Kidney epithelial cell (primary cell): ENCODE results near the gene UBQLN4. TPM values are rescaled to one million over a fixed set of nuclear protein-coding genes. Genes with fewer than 3 reads are reported as not detected.

Experiments
- DNase-seq: peaks from one replicate; pipeline ENCODE4 v3.0.0-alpha.2; 2010; ENCODE audit warnings: low read depth
- H3K27me3 ChIP-seq: 2 replicates; pipeline ENCODE4 v1.6.0; 2011; ENCODE audit warnings: low read length; ENCODE audit not compliant: control insufficient read depth, insufficient read depth
- H3K36me3 ChIP-seq: 2 replicates; pipeline ENCODE4 v1.5.1; 2011; ENCODE audit warnings: low read length; ENCODE audit not compliant: control insufficient read depth, insufficient read depth
- H3K4me3 ChIP-seq: 2 replicates; pipeline ENCODE4 v1.5.1; 2011; ENCODE audit warnings: low read depth, mild to moderate bottlenecking, control low read depth, low read length
- total RNA-seq: library from RNA; depleted of rRNA; stranded (reverse); fragments of >200 nt; gene quantifications from 2 replicates; pipeline ENCODE4 v1.2.3, GENCODE V29; 2015
- TF ChIP-seq, protein P1 (sequence below): IDR thresholded peaks from 2 replicates; pipeline ENCODE4 v1.5.1; 2011; ENCODE audit warnings: mild to moderate bottlenecking, moderate library complexity, low read length, control low read depth, inconsistent platforms; ENCODE audit not compliant: insufficient read depth, poor library complexity, severe bottlenecking

The UBQLN4 gene
- total RNA-seq, 1 donor from 2014 or later = 28.2 TPM

DNA sequence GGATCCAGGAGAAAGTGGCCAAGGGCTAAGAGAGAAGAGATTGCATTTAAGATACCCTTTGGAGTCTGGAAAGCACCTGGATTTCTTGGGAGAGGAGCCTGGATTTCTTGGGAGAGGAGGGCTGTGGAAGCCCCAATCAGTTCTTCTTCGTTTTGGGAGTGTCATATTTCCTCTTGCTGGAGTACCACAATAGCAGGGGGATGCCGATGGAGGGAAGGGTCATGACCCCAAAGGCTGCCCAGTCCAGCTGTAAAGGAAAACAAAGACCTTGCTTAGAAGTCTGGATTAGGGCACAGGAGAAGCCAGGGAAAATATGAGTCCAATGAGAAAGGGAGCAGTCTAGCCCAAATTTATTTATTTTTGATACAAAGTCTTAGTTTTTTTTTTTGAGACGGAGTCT is 44.2 kb downstream of the UBQLN4 start:
- TF ChIP-seq, protein P1, sequence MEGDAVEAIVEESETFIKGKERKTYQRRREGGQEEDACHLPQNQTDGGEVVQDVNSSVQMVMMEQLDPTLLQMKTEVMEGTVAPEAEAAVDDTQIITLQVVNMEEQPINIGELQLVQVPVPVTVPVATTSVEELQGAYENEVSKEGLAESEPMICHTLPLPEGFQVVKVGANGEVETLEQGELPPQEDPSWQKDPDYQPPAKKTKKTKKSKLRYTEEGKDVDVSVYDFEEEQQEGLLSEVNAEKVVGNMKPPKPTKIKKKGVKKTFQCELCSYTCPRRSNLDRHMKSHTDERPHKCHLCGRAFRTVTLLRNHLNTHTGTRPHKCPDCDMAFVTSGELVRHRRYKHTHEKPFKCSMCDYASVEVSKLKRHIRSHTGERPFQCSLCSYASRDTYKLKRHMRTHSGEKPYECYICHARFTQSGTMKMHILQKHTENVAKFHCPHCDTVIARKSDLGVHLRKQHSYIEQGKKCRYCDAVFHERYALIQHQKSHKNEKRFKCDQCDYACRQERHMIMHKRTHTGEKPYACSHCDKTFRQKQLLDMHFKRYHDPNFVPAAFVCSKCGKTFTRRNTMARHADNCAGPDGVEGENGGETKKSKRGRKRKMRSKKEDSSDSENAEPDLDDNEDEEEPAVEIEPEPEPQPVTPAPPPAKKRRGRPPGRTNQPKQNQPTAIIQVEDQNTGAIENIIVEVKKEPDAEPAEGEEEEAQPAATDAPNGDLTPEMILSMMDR = no peak
- H3K36me3 ChIP-seq = peaks cover 4% of the 10 kb centered on the region
- H3K4me3 ChIP-seq = no peak overlapping the region
- no peaks in the 10 kb centered on the region for H3K27me3 ChIP-seq
- no peak for DNase-seq

DNA sequence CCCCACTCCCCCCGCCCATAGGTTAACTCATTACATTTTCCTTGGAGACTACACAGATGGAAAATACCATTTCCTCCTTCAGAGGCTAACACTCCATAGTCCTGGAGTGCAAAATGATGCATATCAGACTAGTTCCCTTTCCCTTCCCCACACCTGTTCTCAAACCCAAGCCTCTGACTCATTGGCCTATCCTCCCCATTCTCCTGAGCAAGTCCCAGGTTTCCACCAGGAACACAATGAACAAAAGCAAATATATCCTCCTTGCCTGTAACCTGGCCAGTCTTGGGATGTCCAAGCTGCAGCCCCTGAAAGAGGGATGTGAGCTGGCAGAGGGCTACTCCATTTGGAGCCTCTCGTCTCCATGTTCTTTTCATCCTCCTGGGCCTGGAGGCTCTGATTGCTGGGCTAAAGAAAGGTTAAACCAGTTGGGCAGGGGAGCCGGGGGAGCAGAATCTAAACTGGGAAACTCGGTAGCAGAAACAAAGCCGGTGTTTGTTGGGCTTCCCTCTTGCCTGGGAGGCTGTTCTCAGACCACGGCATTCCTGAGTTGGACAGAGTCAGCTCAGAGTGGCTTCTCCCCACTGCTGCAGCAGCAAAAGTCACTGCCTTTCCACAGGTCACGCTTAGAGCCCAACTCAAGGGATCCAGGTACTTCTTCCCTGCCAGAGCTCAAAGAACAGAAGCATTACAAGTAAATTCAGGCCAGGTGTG is 46.8 kb downstream of the UBQLN4 start:
- Histone ChIP-seq H3K4me3 (no peak overlapping the region), H3K27me3 (no peaks in the 10 kb centered on the region), H3K36me3 (peaks cover 4% of the 10 kb centered on the region)
- no peak for DNase-seq
- TF ChIP-seq, protein P1 = no peak

DNA sequence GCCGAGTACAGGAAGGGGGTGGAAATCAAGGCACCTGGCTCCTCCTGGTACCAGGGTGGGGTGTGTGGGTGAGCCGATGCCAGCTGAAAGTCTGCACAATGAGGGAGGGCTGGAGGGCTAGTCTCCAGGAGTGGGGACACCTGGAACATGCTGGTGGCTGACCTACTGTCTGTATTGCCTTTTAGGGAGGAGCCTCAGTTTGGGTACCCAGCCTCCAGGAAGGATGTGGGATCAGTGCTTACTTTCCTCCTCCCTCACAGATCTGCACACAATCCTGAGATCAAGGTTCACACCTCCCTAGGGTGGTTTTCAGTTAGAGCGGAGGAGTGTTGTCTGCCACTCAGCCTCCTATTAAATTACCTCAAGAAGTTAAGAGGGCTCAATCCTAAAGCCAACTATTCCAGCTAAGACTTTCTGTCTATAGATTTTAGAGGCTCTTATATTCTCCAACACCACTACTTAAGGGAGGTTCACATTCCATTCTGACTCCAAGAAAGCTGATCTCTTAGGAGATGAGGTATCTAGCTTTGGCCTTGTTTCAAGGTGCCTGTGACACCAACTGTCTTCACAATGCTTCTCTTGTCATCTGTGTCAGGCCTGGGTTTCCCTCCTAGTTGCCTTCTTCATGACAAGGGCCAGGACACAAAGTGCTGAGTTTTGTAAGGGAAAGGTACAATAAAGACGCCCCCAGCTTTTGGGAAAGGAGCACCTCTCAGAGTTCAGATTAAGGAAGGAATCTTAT is 48.6 kb downstream of the UBQLN4 start:
- TF ChIP-seq, protein P1 = no peak

DNA sequence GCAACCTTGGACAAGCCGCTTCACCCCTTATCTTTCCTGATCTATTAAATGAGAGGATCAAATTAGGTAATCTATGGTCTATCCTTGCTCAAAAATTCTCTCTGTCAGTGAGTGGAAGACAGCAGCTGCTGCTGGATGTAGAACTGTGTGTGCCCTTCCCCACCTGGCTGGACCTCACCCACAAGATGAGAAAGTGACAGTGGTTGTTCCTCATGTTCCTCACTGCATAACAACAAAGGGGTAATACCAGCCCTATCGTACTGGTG is 49.7 kb downstream of the UBQLN4 start:
- TF ChIP-seq, protein P1 = no peak
- H3K27me3 ChIP-seq = no peaks in the 10 kb centered on the region
- H3K4me3 ChIP-seq = no peak overlapping the region
- no peak for DNase-seq
- H3K36me3 ChIP-seq = no peaks in the 10 kb centered on the region

More for the DNA sequence above, 48.6 kb downstream of the UBQLN4 start:
- no peak for DNase-seq
- no peak overlapping the region for H3K4me3 ChIP-seq
- no peaks in the 10 kb centered on the region for H3K27me3 ChIP-seq
- H3K36me3 ChIP-seq = peaks cover 3% of the 10 kb centered on the region

DNA sequence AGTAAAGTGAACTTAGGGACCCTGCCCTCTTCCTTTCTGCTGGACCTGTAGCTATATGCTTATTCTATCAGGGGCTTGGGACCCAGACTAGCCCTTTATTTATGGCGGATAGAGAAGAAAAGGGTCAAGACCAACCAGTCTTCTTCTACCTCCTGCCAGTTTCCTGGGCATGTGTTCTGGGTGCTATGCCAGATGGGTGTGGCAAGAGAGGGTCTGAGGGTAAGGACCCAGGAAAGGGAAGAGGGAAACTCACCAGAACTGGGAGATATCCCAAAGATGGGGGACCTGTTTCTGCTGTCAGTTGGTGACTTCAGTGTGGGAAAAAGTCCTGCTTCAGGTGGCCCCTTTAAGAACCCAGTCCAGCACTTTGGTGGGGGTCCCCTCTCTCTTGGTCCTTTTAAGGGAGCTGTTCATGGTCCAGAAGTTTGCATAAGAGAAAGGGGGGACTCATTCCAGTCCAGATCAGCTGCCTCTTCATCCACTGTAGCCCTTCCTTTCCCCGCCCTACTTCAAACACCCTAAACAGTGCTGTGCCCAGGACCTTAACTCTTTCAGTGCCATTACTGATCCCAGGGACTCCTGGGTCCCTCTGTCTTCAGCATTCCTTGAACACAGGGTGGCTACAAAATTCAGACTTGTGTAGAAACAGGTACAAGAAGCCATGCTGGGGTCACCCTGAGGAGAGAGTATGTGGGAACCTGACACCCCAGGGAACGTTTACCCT is 51.2 kb downstream of the UBQLN4 start:
- Histone ChIP-seq H3K36me3 (no peaks in the 10 kb centered on the region), H3K27me3 (no peaks in the 10 kb centered on the region), H3K4me3 (no peak overlapping the region)
- TF ChIP-seq, protein P1 = no peak
- DNase-seq = no peak
